Neural progenitor cell (in vitro differentiated cells): Measurements from ENCODE around the gene PKD1.
"Not testable (repeated sequence)": the region's sequence is repeated elsewhere in the genome, so short reads cannot be mapped to it uniquely, and the experiment has no call there.

Source experiments
- CTCF ChIP-seq: fragments of 200-600 bp; sonication (generic); IDR thresholded peaks from 2 replicates; pipeline ENCODE4 v1.5.1; 2017; ENCODE audit warnings: antibody characterized with exemption, mild to moderate bottlenecking
- EZH2 ChIP-seq: fragments of 200-600 bp; sonication (generic); IDR thresholded peaks from 2 replicates; pipeline ENCODE4 v1.6.1; 2017; ENCODE audit warnings: antibody characterized with exemption, mild to moderate bottlenecking, moderate library complexity
- EZH2phosphoT487 ChIP-seq: fragments of 200-600 bp; sonication (generic); IDR thresholded peaks from 2 replicates; pipeline ENCODE4 v1.6.1; 2017; ENCODE audit warnings: antibody characterized with exemption

GRCh38 chr16:2114225-2114624 lies 21.5 kb downstream of the PKD1 start:
- TF ChIP-seq EZH2phosphoT487, CTCF, EZH2: not testable (repeated sequence)
